AG10803 (cell line): ENCODE data around the gene AIFM3.

Experiments used
- DNase-seq: peaks from one replicate; pipeline ENCODE4 v3.0.0; 2010; ENCODE audit warnings: low read depth
- H3K4me3 ChIP-seq: 2 replicates; pipeline ENCODE4 v1.5.1; 2011; ENCODE audit warnings: mild to moderate bottlenecking, low read length, control low read depth
- TF ChIP-seq, protein P1 (sequence below): conservative IDR thresholded peaks from 2 replicates; pipeline ENCODE4 v1.5.1; 2011; ENCODE audit warnings: mild to moderate bottlenecking, low read length, control low read depth, inconsistent platforms

Gene AIFM3

DNA sequence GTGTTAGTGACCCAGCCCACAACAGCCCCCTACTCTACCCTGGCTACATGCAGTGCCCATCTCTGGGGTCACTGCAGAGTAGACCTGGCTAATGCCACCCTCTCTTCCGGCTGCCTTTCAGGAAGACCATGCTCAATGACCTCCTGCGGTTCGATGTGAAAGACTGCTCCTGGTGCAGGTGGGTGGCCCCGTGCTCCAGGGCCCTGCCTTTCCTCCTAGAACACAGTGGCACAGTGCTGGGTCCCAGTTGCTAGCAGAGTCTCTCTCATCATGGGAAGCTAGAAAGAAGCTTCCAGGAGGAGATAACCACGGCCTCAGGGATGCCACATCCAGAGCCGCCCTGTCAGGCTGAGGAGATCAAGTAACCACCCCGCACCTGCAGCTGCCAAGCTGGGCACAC, 18.7 kb downstream of the AIFM3 start:
- TF ChIP-seq, protein P1, sequence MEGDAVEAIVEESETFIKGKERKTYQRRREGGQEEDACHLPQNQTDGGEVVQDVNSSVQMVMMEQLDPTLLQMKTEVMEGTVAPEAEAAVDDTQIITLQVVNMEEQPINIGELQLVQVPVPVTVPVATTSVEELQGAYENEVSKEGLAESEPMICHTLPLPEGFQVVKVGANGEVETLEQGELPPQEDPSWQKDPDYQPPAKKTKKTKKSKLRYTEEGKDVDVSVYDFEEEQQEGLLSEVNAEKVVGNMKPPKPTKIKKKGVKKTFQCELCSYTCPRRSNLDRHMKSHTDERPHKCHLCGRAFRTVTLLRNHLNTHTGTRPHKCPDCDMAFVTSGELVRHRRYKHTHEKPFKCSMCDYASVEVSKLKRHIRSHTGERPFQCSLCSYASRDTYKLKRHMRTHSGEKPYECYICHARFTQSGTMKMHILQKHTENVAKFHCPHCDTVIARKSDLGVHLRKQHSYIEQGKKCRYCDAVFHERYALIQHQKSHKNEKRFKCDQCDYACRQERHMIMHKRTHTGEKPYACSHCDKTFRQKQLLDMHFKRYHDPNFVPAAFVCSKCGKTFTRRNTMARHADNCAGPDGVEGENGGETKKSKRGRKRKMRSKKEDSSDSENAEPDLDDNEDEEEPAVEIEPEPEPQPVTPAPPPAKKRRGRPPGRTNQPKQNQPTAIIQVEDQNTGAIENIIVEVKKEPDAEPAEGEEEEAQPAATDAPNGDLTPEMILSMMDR, result no peak
- no peak for DNase-seq
- H3K4me3 ChIP-seq, result no peak overlapping the region

DNA sequence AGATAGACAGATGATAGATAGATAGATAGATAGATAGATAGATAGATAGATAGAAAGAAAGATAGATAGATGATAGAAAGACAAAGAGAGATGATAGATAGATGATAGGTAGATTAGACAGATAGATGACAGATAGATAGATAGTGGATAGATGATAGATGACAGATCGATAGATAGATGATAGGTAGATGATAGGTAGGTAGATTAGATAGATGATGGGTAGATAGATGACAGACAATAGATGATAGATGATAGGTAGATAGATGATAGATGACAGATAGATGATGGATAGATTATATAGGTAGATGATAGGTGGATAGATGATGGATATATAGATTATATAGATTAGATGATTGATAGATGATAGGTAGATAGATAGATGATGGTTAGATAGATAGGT, 19.3 kb downstream of the AIFM3 start:
- DNase-seq, result no peak
- TF ChIP-seq, protein P1, result no peak
- H3K4me3 ChIP-seq, result no peak overlapping the region

DNA sequence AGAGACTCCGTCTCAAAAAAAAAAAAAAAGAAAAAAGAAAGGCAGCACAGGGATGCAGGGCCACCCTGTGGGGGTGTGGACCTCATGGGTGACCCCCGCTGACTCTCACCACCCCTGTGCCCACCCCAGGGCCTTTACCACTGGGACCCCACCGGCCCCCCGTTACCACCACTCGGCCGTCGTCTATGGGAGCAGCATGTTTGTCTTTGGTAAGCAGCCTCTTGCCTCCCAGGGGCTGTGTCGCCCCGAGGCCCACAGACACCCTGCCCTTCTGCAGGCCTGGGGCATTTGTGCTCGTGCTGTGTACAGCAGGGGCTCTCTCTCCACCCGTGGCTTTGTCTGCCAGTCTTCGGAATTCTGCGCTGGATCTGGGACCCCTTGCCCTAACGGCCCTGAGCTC, 20.3 kb downstream of the AIFM3 start:
- no peak overlapping the region for H3K4me3 ChIP-seq
- TF ChIP-seq, protein P1, result no peak
- no peak for DNase-seq

DNA sequence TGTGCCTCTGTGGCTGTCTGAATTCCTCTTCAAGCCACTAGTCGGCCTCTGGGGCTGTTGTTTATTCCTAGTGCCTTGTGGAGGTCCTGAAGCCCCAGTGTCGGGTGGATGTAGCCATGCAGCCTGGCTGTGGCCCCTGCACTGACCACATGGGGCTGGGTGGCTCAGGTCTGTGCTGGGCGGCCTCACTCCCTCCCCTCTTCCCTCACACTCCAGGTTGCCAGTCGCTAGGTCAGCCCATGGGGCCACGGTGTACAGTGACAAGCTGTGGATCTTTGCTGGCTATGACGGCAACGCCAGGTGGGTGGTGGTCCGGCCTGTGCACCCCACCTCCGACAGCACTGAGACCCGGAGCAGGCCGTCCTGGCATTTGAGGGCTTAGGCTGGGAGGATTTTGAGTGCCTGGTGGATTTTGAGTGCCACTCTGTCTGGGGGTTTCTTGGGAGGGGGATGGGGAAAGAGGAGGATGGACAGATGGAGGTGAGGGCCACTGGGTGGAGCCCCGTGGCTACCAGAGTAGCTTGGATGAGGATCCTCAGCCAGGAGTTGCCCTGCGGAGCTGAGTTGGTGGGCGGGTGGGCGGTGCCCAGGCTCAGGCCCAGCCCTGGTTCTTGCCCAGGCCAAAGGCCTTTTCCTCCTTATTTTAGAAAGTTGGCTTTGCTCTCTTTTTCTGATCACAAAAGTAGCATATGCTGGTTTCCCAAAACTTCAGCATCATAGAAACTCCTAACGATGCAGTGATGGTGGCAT, 21.7 kb downstream of the AIFM3 start:
- TF ChIP-seq, protein P1, result no peak
- H3K4me3 ChIP-seq, result no peak overlapping the region
- DNase-seq, result no peak

DNA sequence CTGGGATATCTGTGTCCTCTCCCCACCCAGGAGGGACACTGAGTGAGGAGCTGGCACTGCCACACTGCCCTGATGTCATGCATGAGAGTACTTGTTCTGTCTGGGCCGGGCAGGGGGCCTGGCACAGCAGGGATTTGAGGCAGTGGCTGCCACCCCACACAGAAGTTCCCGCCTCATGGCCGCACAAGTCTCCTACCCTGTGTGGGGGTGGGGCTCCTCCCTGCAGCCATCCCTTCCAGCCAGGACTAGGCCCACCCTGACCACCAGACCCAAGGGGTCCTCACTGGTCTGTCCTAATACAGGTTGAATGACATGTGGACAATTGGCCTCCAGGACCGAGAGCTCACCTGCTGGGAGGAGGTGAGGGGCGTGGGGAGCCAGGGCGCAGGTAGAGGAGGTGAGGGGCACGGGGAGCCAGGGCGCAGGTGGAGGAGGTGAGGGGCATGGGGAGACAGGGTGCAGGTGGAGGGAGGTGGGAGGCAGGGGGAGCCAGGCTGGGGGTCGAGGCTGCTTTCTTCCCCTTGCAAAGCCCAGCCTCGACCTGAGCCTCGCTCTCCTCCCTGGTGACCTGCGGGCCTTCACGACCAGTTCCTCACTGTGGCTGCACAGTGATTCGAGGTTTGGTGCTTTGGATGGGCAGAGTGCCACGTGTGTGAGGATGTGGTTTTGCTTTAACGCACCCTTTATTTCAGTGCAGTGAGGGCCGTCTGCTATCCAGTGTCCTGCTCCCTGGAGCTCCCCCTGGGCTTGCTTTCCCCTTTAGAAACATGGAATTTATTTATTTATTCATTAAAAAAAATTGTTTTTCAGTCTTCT, 22.5 kb downstream of the AIFM3 start:
- no peak overlapping the region for H3K4me3 ChIP-seq
- TF ChIP-seq, protein P1, result no peak
- DNase-seq, result no peak

DNA sequence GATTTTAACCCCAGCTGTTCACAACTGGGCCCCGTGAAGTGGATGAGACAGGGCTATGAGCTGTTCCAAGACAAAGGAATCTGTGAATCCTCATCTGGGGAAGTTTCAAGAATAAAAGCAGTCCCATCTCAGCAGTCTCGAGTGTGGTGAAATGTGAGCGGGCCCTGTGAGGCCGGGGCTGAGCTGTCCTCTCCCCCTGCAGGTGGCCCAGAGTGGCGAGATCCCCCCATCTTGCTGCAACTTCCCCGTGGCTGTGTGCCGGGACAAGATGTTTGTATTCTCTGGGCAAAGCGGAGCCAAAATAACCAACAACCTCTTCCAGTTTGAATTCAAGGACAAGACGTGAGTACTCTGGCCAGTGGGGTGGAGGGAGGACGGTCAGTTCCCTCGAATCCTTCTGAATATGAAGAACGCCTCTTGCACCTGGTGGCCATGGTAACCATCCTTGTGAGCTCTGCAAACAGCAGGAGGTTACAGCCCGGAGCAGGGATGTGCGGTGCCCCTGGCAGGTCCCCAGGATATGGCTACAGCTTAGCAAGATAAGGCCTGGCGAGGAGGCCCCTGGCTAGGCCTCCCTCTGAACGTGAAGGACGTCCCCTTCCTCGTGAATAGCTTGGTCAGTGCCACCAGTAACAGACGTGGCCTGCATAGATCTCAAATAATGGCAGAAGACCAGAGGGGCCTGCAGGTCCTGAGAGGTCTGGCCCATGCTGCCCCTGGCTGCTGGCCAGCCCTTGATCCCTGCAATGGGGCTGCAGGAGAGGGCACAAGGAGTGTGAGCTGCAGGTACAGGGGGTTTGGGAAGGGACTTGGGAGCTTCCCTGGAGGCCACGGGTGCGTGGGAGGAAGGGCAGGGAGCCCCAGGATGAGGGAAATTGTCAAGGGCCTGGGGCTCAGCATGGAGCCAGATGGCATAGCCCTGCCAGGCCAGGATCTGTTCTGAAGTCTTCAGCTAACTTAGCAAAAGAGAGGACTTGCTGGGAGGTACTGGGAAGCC, 23.4 kb downstream of the AIFM3 start:
- TF ChIP-seq, protein P1, result no peak
- H3K4me3 ChIP-seq, result no peak overlapping the region
- DNase-seq, result no peak
